Lower leg skin (tissue), 3 donors: Measurements from ENCODE around the gene MYL12A.

ENCODE experiments used
- CTCF ChIP-seq, 3 donors: fragments of 450-650 bp; IDR thresholded peaks; one replicate each; pipeline ENCODE4 v1.5.1; 2016; ENCODE audit warnings: antibody characterized with exemption in 3 of 3, mild to moderate bottlenecking in 3 of 3, moderate library complexity in 2 of 3
- POLR2A ChIP-seq, 2 donors: fragments of 450-650 bp; IDR thresholded peaks; one replicate each; pipeline ENCODE4 v1.6.1; 2016 to 2017; ENCODE audit warnings: antibody characterized with exemption in 2 of 2, mild to moderate bottlenecking in 1 of 2, moderate library complexity in 1 of 2

DNA sequence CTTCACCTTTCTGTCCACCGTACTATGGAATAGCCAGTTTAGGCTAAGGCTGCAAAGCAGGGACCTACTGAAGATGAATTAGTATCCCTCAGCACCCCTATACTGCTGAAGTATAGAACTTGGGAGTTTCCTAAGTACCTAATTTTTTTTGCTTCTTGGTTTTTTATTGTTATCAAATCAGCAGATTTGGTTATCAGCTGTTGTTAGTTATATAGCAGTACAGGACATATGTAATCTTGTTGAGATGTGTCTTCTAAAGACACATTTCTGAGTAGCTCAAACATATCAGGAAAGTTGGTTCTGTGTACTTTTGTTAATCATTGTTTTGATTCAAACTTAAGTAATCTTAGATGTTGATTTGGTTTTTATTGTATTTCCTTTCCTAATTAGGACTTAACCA, 5.2 kb downstream of the MYL12A start:
- TF ChIP-seq CTCF (IDR thresholded peaks at IDR 0.05) (no peak), POLR2A (IDR thresholded peaks at IDR 0.05) (no peak)
